ENCODE results near the gene PRKAB1.
"Not testable (repeated sequence)": the region's sequence is repeated elsewhere in the genome, so short reads cannot be mapped to it uniquely, and the experiment has no call there.

The PRKAB1 gene

GRCh38 chr12:119667577-119668323 is at the start of gene PRKAB1:
Gene PRKAB1, plus strand, starts transcription at chr12:119668133. Its CDS starts 112 bp downstream, at chr12:119668245.
- peak; percentile 91 to 94 for DNase-seq

- DNase-seq, result not testable (repeated sequence)
Observed at GRCh38 chr12:119618328-119618896, 49.5 kb upstream of the PRKAB1 start.

- DNase-seq, result no peak
Observed at GRCh38 chr12:119620490-119620889, 47.4 kb upstream of the PRKAB1 start.

GRCh38 chr12:119621878-119622277 is 46.1 kb upstream of the PRKAB1 start:
- no peak for DNase-seq

- no peak for DNase-seq
Observed at GRCh38 chr12:119624966-119625365, 43.0 kb upstream of the PRKAB1 start.

GRCh38 chr12:119627019-119627643 is 40.8 kb upstream of the PRKAB1 start:
- DNase-seq, result no peak

- DNase-seq, result no peak
Observed at GRCh38 chr12:119627686-119628085, 40.2 kb upstream of the PRKAB1 start.

GRCh38 chr12:119630223-119630780 is 37.6 kb upstream of the PRKAB1 start:
- DNase-seq, result no peak

- DNase-seq, result no peak
Observed at GRCh38 chr12:119630962-119631550, 36.9 kb upstream of the PRKAB1 start.

- no peak for DNase-seq
Observed at GRCh38 chr12:119631930-119632678, 35.8 kb upstream of the PRKAB1 start.

GRCh38 chr12:119634743-119635142 is 33.2 kb upstream of the PRKAB1 start:
- no peak for DNase-seq

GRCh38 chr12:119642986-119643385 is 24.9 kb upstream of the PRKAB1 start:
- no peak for DNase-seq

GRCh38 chr12:119644930-119645329 is 23.0 kb upstream of the PRKAB1 start:
- DNase-seq, result no peak

GRCh38 chr12:119645535-119646059 is 22.3 kb upstream of the PRKAB1 start:
- DNase-seq, result no peak

GRCh38 chr12:119649202-119649808 is 18.6 kb upstream of the PRKAB1 start:
- no peak for DNase-seq

- DNase-seq, result no peak
Observed at GRCh38 chr12:119652665-119653064, 15.3 kb upstream of the PRKAB1 start.

GRCh38 chr12:119657001-119657400 is 10.9 kb upstream of the PRKAB1 start:
- DNase-seq, result not testable (repeated sequence)

GRCh38 chr12:119658166-119658565 is 9.8 kb upstream of the PRKAB1 start:
- not testable (repeated sequence) for DNase-seq

GRCh38 chr12:119659289-119659897 is 8.5 kb upstream of the PRKAB1 start:
- peak; percentile 16 to 54 for DNase-seq

GRCh38 chr12:119660076-119660475 is 7.9 kb upstream of the PRKAB1 start:
- no peak for DNase-seq

- DNase-seq, result no peak
Observed at GRCh38 chr12:119661882-119662281, 6.1 kb upstream of the PRKAB1 start.

All from activated CD4-positive, alpha-beta T cell treated with anti-CD3 and anti-CD28 coated beads for 4 hours (primary cell).